Measurements from ENCODE around the gene IQGAP3.

DNA sequence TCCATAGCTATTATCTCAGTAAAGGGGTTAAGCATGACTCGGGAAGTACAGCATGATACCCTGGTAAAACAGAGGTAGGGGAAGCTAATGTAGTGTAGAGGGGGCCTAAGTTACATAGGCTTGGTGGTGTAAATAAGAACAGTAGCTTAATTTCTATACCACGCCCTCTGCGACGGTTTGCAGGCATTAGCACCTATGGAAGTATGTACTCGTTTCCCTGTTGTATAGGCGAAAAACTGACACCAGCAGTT lies 18.7 kb upstream of the IQGAP3 start:
- TF ChIP-seq, protein P1, sequence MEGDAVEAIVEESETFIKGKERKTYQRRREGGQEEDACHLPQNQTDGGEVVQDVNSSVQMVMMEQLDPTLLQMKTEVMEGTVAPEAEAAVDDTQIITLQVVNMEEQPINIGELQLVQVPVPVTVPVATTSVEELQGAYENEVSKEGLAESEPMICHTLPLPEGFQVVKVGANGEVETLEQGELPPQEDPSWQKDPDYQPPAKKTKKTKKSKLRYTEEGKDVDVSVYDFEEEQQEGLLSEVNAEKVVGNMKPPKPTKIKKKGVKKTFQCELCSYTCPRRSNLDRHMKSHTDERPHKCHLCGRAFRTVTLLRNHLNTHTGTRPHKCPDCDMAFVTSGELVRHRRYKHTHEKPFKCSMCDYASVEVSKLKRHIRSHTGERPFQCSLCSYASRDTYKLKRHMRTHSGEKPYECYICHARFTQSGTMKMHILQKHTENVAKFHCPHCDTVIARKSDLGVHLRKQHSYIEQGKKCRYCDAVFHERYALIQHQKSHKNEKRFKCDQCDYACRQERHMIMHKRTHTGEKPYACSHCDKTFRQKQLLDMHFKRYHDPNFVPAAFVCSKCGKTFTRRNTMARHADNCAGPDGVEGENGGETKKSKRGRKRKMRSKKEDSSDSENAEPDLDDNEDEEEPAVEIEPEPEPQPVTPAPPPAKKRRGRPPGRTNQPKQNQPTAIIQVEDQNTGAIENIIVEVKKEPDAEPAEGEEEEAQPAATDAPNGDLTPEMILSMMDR (IDR thresholded peaks at IDR 0.05) = no peak
- no peak for TF ChIP-seq POLR2A (IDR thresholded peaks at IDR 0.05)

All from esophagus squamous epithelium (tissue), 4 donors.